SH-SY5Y (cell line): ENCODE data around the gene IGDCC3.

Source experiments
- GATA2 ChIP-seq: IDR thresholded peaks from 2 replicates; pipeline ENCODE4 v1.6.1; 2011; ENCODE audit warnings: mild to moderate bottlenecking, low read depth, low read length
- GATA3 ChIP-seq: IDR thresholded peaks from 2 replicates; pipeline ENCODE4 v1.6.1; 2011; ENCODE audit warnings: low read depth, mild to moderate bottlenecking, low read length, moderate library complexity

DNA sequence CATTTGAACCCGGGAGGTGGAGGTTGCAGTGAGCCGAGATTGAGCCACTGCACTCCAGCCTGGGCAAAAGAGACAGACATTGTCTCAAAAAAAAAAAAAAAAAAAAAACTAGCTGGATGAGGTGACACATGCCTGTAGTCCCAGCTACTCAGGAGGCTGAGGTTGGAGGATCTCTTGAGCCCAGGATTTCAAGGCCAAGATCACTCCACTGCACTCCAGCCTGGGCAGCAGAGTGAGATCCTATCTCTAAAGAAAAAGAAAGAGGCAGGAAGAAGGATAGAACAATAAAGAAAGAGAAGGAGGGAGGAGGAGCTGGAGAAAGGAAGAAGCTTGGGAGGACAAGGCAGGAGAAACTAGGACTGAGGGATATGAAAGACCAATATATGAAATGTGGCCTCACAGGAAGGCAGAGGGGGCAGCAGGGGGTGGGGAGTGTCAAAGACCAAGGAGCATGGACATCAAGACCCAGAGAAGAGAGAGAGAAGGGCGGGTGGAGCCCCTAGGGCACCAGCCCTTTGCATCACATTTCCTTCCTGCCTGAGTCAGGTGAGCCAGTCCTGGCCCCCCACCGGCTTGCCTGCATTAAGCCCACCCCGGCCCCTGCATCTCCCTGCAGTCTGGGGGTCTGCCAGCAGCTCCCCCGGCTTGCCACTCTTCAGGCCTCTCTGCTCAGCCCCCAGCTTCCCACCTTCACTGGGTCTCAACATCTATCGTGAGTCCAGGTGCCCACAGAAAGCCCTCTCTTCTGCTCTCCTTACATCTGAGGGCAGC, 11.5 kb downstream of the IGDCC3 start:
- TF ChIP-seq GATA2: no peak
- no peak for TF ChIP-seq GATA3
